Esophagus squamous epithelium (tissue), 5 donors: ENCODE measurements around the gene PBOV1. TPM values are rescaled to one million over a fixed set of nuclear protein-coding genes. Genes with fewer than 3 reads are reported as not detected.

Experiments used
- DNase-seq: peaks from one replicate; lab custom pipeline; 2025; lab: John Stamatoyannopoulos, UW
- H3K27ac ChIP-seq, 4 donors: fragments of 200-600 bp; sonication (generic); one replicate each; pipeline ENCODE4 v1.5.1; 2016 to 2019; ENCODE audit warnings: mild to moderate bottlenecking in 1 of 4
- H3K27me3 ChIP-seq, 4 donors: fragments of 200-600 bp; sonication (generic); 1 replicate in 3 of 4; 2 replicates in 1 of 4; pipeline versions ENCODE4 v1.5.1 to v1.6.0; 2017 to 2021; ENCODE audit warnings: antibody characterized with exemption in 1 of 4
- H3K36me3 ChIP-seq, 3 donors: fragments of 200-600 bp; sonication (generic); one replicate each; pipeline ENCODE4 v1.5.1; 2016 to 2019
- H3K4me1 ChIP-seq, 3 donors: fragments of 200-600 bp; sonication (generic); one replicate each; pipeline ENCODE4 v1.5.1; 2017 to 2019
- H3K4me3 ChIP-seq, 4 donors: fragments of 200-600 bp; sonication (generic); 1 replicate in 3 of 4; 2 replicates in 1 of 4; pipeline ENCODE4 v1.5.1; 2016 to 2019; ENCODE audit warnings: mild to moderate bottlenecking in 2 of 4, moderate library complexity in 1 of 4
- H3K9me3 ChIP-seq, 3 donors: fragments of 200-600 bp; sonication (generic); one replicate each; pipeline ENCODE4 v1.5.1; 2016 to 2019
- CTCF ChIP-seq, 6 experiments: fragments of 450-650 bp in 4 of 6; fragments of 200-600 bp in 2 of 6; sonication (generic) in 2 of 6; IDR thresholded peaks; one replicate each; pipeline ENCODE4 v1.5.1; 2016 to 2019; ENCODE audit warnings: antibody characterized with exemption in 6 of 6, mild to moderate bottlenecking in 4 of 6, moderate library complexity in 4 of 6
- POLR2A ChIP-seq, 4 donors: fragments of 450-650 bp; IDR thresholded peaks; one replicate each; pipeline ENCODE4 v1.6.1; 2017; ENCODE audit warnings: antibody characterized with exemption in 4 of 4, mild to moderate bottlenecking in 4 of 4, moderate library complexity in 3 of 4
- WGBS, 2 donors: methylation state at CpG; one replicate each; pipeline ENCODE4 v1.1.5; 2018; 5-methylcytosine and 5-hydroxymethylcytosine counted together
- intact Hi-C: fragments of 100-400 bp; cut with DNase I; formaldehyde crosslinking; loops from one replicate; pipeline ENCODE4 v1.15.0; 2022
- total RNA-seq, 4 donors: library from RNA; depleted of rRNA; stranded (reverse); fragments of >200 nt; gene quantifications; one replicate each; pipeline ENCODE4 v1.1.0, GENCODE V29; 2016
- donor health status: DM: yes; HTN: yes; CAD: no.

Gene PBOV1
- not detected for total RNA-seq

GRCh38 chr6:138218449-138218848 lies at the start of gene PBOV1:
PBOV1 (minus strand) TSS chr6:138218491; CDS start chr6:138218395, 96 bp downstream.
- Histone ChIP-seq H3K27me3 (no peaks in the 10 kb centered on the region), H3K27ac (no peak within 1 kb of the TSS), H3K9me3 (no peaks in the 10 kb centered on the region), H3K36me3 (no peaks in the 10 kb centered on the region), H3K4me3 (no peak within 1 kb of the TSS), H3K4me1 (no peaks in the 10 kb centered on the region)
- DNase-seq, result no peak
- no peak for TF ChIP-seq POLR2A (IDR thresholded peaks at IDR 0.05)
- TF ChIP-seq CTCF (IDR thresholded peaks at IDR 0.05), result no peak
- intact Hi-C loops, result no loop called here
- 72 to 76% methylated on average over 2 of the region's 2 CpGs for WGBS, 2 donors

GRCh38 chr6:138266095-138266494 lies 47.8 kb upstream of the PBOV1 start:
- 72 to 82% methylated on average over 2 to 3 of the region's 3 CpGs for WGBS, 2 donors
- Histone ChIP-seq H3K4me1 (no peaks in the 10 kb centered on the region), H3K27ac (no peak overlapping the region), H3K4me3 (no peak overlapping the region), H3K27me3 (no peaks in the 10 kb centered on the region), H3K9me3 (no peaks in the 10 kb centered on the region), H3K36me3 (no peaks in the 10 kb centered on the region)
- intact Hi-C loops, result no loop called here
- no peak for DNase-seq
- no peak for TF ChIP-seq POLR2A (IDR thresholded peaks at IDR 0.05)
- no peak for TF ChIP-seq CTCF (IDR thresholded peaks at IDR 0.05)

- H3K27ac ChIP-seq, result no peak overlapping the region
- no peak for DNase-seq
- intact Hi-C loops, result no loop called here
- no peak overlapping the region for H3K4me3 ChIP-seq
- TF ChIP-seq POLR2A (IDR thresholded peaks at IDR 0.05) (no peak), CTCF (IDR thresholded peaks at IDR 0.05) (no peak)
- no peaks in the 10 kb centered on the region for H3K4me1 ChIP-seq
- no peaks in the 10 kb centered on the region for H3K9me3 ChIP-seq
- H3K27me3 ChIP-seq, result no peaks in the 10 kb centered on the region
- H3K36me3 ChIP-seq, result no peaks in the 10 kb centered on the region
These were observed 46.1 kb upstream of the PBOV1 start for GRCh38 chr6:138264372-138264880.

- Histone ChIP-seq H3K36me3 (no peaks in the 10 kb centered on the region), H3K9me3 (no peaks in the 10 kb centered on the region), H3K4me3 (no peak overlapping the region), H3K27ac (no peak overlapping the region), H3K27me3 (no peaks in the 10 kb centered on the region), H3K4me1 (no peaks in the 10 kb centered on the region)
- WGBS, 2 donors, result 81 to 89% methylated on average over 4 of the region's 4 CpGs
- intact Hi-C loops, result no loop called here
- no peak for TF ChIP-seq CTCF (IDR thresholded peaks at IDR 0.05)
- TF ChIP-seq POLR2A (IDR thresholded peaks at IDR 0.05), result no peak
- no peak for DNase-seq
These were observed 45.7 kb upstream of the PBOV1 start for GRCh38 chr6:138263963-138264362.

- no peak overlapping the region for H3K4me3 ChIP-seq
- no peak for DNase-seq
- TF ChIP-seq POLR2A (IDR thresholded peaks at IDR 0.05) (no peak), CTCF (IDR thresholded peaks at IDR 0.05) (no peak)
- no peaks in the 10 kb centered on the region for H3K9me3 ChIP-seq
- H3K27me3 ChIP-seq, result no peaks in the 10 kb centered on the region
- no peak overlapping the region for H3K27ac ChIP-seq
- H3K36me3 ChIP-seq, result no peaks in the 10 kb centered on the region
- 48 to 63% methylated on average over 2 of the region's 2 CpGs for WGBS, 2 donors
- H3K4me1 ChIP-seq, result no peaks in the 10 kb centered on the region
- intact Hi-C loops, result no loop called here
These were observed 43.0 kb upstream of the PBOV1 start for GRCh38 chr6:138261116-138261780.
